Glutamatergic neuron (in vitro differentiated cells): ENCODE measurements around the gene TAOK2. TPM values are rescaled to one million over a fixed set of nuclear protein-coding genes. Genes with fewer than 3 reads are reported as not detected.

Experiments
- DNase-seq: peaks from one replicate; pipeline ENCODE4 v3.0.0; 2022
- H3K27ac Mint-ChIP-seq: one replicate; pipeline ENCODE4 v1.8.0; 2020; ENCODE audit warnings: mild to moderate bottlenecking, mixed read lengths, inconsistent platforms; ENCODE audit not compliant: unreplicated experiment
- H3K27me3 Mint-ChIP-seq: one replicate; pipeline ENCODE4 v1.8.0; 2020; ENCODE audit warnings: mild to moderate bottlenecking, moderate library complexity, mixed read lengths, inconsistent platforms; ENCODE audit not compliant: unreplicated experiment
- H3K36me3 Mint-ChIP-seq: one replicate; pipeline ENCODE4 v1.8.0; 2020; ENCODE audit warnings: mild to moderate bottlenecking, mixed read lengths, inconsistent platforms; ENCODE audit not compliant: unreplicated experiment
- H3K4me1 Mint-ChIP-seq: one replicate; pipeline ENCODE4 v1.8.0; 2020; ENCODE audit warnings: mild to moderate bottlenecking, low read depth, mixed read lengths, inconsistent platforms; ENCODE audit not compliant: unreplicated experiment
- H3K4me3 Mint-ChIP-seq: one replicate; pipeline ENCODE4 v1.8.0; 2020; ENCODE audit warnings: mild to moderate bottlenecking, mixed read lengths, inconsistent platforms; ENCODE audit not compliant: unreplicated experiment
- H3K9me3 Mint-ChIP-seq: one replicate; pipeline ENCODE4 v1.8.0; 2020; ENCODE audit warnings: mild to moderate bottlenecking, moderate library complexity, mixed read lengths, inconsistent platforms; ENCODE audit not compliant: unreplicated experiment
- long read RNA-seq: library from polyadenylated mRNA; unstranded; transcript quantifications from one replicate; pipeline ENCODE4 v2.0.0, GENCODE V29; 2020; ENCODE audit not compliant: unreplicated experiment
- total RNA-seq: library from RNA; stranded (reverse); fragmentation: NEBNext Ultra II Directional; extraction: Animal tissue kit (Norgen Biotek cat#: 25700); gene quantifications from one replicate; pipeline ENCODE4 v1.2.1, GENCODE V29; 2021; ENCODE audit not compliant: unreplicated experiment
- TF ChIP-seq, protein P1 (sequence below): fragments of 200-600 bp; sonication (generic); IDR thresholded peaks from one replicate; pipeline ENCODE4 v1.5.0; 2021; ENCODE audit not compliant: partially characterized antibody, unreplicated experiment

Gene TAOK2
- 58.5 TPM for total RNA-seq
- long read RNA-seq, partial matches to known transcripts, result 0 of 1 reads
- long read RNA-seq, other reads (novel, unspliced or antisense), result 1 of 1 reads

DNA sequence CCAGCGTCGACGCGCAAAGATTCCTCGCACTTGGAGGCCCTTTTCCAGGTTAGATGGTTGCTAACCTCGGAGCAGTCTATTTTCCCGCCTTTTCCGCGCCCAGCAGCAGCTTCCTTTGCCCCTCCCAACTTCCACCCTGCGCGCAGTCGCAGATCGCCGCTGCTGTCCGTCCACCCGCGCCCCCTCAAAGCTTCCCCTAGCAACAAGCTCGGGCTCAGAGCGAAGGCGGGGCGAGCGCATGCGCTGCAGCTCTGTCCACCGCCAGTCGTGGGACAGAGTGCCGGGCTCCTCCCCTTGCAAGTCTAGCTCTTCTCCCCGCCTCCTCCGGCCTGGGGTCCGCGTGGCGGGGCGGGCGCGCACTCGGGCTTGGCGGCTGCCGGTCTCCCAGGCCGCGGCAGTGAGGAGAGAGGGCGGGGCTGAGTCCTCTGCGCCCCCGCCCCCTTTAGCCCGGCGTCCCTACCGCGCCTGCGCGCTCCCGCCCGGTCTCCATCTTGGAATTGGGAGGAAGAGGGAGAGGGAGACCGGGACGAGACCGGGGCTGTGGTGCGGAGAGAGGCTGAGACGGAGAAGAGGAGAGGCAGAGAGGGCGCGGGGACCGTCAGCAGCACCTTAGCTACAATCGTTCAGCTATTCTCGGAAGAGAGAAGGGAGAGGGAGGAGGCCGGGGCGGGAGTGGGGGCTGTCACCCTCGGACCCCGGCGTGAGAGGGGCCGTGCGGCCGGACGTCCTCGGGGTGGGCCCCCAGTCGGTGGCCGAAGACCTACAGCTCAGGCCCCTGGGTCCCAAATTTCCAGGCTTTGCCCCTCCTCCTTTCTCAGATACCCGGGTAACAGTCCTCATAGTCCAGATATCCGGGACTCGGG lies at the start of gene TAOK2:
Gene TAOK2, plus strand, starts transcription at position 485 of the 863 bp plus-strand sequence. CDS start 3,905 bp downstream, outside the sequence.
- H3K27me3 Mint-ChIP-seq, result peaks cover 8% of the 10 kb centered on the region

GRCh38 chr16:29925105-29925756 lies 48.4 kb upstream of the TAOK2 start:
- DNase-seq, result no peak
- Mint-ChIP-seq H3K27me3 (peaks cover 8% of the 10 kb centered on the region), H3K4me3 (peak overlapping the region; percentile 93), H3K36me3 (no peaks in the 10 kb centered on the region), H3K9me3 (peaks cover 10% of the 10 kb centered on the region), H3K27ac (peak overlapping the region; percentile 69), H3K4me1 (peaks cover 22% of the 10 kb centered on the region)
- TF ChIP-seq, protein P1, sequence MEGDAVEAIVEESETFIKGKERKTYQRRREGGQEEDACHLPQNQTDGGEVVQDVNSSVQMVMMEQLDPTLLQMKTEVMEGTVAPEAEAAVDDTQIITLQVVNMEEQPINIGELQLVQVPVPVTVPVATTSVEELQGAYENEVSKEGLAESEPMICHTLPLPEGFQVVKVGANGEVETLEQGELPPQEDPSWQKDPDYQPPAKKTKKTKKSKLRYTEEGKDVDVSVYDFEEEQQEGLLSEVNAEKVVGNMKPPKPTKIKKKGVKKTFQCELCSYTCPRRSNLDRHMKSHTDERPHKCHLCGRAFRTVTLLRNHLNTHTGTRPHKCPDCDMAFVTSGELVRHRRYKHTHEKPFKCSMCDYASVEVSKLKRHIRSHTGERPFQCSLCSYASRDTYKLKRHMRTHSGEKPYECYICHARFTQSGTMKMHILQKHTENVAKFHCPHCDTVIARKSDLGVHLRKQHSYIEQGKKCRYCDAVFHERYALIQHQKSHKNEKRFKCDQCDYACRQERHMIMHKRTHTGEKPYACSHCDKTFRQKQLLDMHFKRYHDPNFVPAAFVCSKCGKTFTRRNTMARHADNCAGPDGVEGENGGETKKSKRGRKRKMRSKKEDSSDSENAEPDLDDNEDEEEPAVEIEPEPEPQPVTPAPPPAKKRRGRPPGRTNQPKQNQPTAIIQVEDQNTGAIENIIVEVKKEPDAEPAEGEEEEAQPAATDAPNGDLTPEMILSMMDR, result no peak

More for the DNA sequence above, at the start of gene TAOK2:
- Mint-ChIP-seq H3K4me1 (peaks cover 26% of the 10 kb centered on the region), H3K4me3 (peak within 1 kb of the TSS; percentile 94), H3K9me3 (peaks cover 17% of the 10 kb centered on the region), H3K27ac (peak within 1 kb of the TSS; percentile 83), H3K36me3 (peaks cover 4% of the 10 kb centered on the region)
- TF ChIP-seq, protein P1, result no peak
- DNase-seq, result peak; percentile 99

DNA sequence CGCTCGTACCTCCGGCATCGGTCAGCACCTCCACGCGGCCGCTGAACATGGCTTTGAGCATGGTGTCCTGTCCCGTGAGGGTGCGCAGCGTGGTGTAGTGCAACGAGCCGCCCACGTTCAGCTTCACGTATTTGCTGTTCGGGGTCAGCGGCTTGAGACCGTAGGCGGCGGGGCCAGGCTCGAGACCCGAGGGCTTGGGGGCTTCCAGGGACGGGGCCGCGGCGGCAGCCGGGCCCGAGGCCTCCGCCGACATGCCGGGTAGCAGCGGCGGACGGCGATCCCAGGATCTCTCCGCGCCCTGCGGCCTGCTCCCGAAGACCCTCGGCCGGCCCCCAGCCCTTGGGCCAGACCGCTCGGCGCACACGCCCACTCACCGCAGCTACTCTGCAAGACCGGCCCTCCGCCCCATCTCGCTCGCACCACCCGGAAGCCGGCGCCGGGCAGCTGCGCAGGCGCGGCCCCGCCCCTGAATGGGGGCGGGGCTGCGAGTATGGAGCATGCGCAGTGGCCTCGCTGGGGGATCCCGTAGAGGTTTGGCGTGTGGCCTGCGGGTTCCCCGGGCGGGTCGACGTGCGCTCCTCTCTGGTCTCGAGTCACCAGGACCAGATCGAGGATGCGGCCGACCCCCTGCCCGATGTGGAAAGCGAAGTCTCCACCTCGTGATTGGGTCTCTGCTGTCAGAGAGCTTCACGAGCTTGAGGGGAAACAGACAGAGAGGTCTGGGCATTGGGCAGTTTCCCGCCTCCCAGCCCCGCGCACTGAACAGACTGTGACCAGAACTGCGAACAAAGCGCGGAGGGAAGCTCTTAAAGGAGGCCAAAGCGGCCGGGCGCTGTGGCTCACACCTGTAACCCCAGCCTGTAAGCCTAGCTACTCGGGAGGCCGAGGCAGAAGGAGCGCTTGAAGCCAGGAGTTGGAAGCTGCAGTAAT lies 47.6 kb upstream of the TAOK2 start, which contains the start of gene KCTD13:
Gene KCTD13, minus strand, starts transcription at position 446 of the 930 bp plus-strand sequence. Its CDS starts 193 bp downstream, at position 253.
- Mint-ChIP-seq H3K27me3 (peaks cover 8% of the 10 kb centered on the region), H3K9me3 (peaks cover 10% of the 10 kb centered on the region), H3K4me1 (peaks cover 18% of the 10 kb centered on the region)

GRCh38 chr16:29926711-29927052 lies 47.0 kb upstream of the TAOK2 start:
- TF ChIP-seq, protein P1, result no peak
- Mint-ChIP-seq H3K36me3 (no peaks in the 10 kb centered on the region), H3K27me3 (peaks cover 8% of the 10 kb centered on the region), H3K9me3 (peaks cover 10% of the 10 kb centered on the region), H3K4me1 (peaks cover 18% of the 10 kb centered on the region), H3K4me3 (peak overlapping the region; percentile 93), H3K27ac (peak overlapping the region; percentile 93)
- DNase-seq, result peak; percentile 21

More for the DNA sequence above, 47.6 kb upstream of the TAOK2 start, which contains the start of gene KCTD13:
- Mint-ChIP-seq H3K4me3 (peak within 1 kb of the TSS; percentile 93), H3K36me3 (no peaks in the 10 kb centered on the region), H3K27ac (peak within 1 kb of the TSS; percentile 93)
- DNase-seq, result peak; percentile 91
- TF ChIP-seq, protein P1, result no peak
